Measurements from ENCODE around the gene FBXL13.
A peak's percentile ranks its signal among the peaks of the same experiment; 100 is the strongest.

Gene FBXL13

GRCh38 chr7:103074519-103075336, at the start of gene FBXL13, which contains the start of gene ARMC10:
FBXL13 (minus strand) TSS chr7:103074796.
ARMC10 (plus strand) TSS chr7:103075140; CDS start chr7:103075273, 133 bp downstream.
- DNase-seq: peak; percentile 81
- in situ Hi-C loops (cut with HindIII; ENCODE audit: low pct_ligation_motif_present, low sequenced_read_pairs): no loop called here
- Histone ChIP-seq H3K36me3 (replicated peaks) (no peaks in the 10 kb centered on the region), H3K27ac (peak within 1 kb of the TSS; percentile 66), H3K27me3 (replicated peaks) (no peaks in the 10 kb centered on the region), H3K4me3 (ENCODE audit: low read depth, low read length) (peak within 1 kb of the TSS; percentile 74)
- TF ChIP-seq, protein P1, sequence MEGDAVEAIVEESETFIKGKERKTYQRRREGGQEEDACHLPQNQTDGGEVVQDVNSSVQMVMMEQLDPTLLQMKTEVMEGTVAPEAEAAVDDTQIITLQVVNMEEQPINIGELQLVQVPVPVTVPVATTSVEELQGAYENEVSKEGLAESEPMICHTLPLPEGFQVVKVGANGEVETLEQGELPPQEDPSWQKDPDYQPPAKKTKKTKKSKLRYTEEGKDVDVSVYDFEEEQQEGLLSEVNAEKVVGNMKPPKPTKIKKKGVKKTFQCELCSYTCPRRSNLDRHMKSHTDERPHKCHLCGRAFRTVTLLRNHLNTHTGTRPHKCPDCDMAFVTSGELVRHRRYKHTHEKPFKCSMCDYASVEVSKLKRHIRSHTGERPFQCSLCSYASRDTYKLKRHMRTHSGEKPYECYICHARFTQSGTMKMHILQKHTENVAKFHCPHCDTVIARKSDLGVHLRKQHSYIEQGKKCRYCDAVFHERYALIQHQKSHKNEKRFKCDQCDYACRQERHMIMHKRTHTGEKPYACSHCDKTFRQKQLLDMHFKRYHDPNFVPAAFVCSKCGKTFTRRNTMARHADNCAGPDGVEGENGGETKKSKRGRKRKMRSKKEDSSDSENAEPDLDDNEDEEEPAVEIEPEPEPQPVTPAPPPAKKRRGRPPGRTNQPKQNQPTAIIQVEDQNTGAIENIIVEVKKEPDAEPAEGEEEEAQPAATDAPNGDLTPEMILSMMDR (IDR thresholded peaks at IDR 0.05; ENCODE audit: low read depth, low read length, missing control alignments): no peak

DNA sequence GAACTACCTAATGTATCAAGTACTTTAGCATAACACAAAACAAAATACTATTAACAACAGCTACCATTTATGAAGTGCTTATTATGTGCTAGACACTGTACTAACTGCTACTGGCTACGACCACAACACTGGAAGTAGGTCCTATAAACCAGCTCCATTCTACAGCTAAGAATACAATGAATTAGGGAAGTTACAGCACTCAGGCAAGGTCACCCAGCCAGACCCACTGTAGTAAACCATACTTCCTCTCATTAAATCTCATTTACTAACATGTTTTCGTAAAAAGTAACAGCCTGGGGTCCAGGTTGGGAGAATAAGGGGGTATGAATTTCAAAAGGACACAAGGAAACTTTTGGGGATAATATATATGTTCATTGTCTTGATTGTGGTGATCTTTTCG, 48.9 kb upstream of the FBXL13 start:
- in situ Hi-C loops (cut with HindIII; ENCODE audit: low pct_ligation_motif_present, low sequenced_read_pairs): no loop called here
- H3K4me3 ChIP-seq (ENCODE audit: low read depth, low read length): no peak overlapping the region
- no peaks in the 10 kb centered on the region for H3K36me3 ChIP-seq (replicated peaks)
- H3K27ac ChIP-seq: no peak overlapping the region
- H3K27me3 ChIP-seq (replicated peaks): no peaks in the 10 kb centered on the region
- TF ChIP-seq, protein P1 (IDR thresholded peaks at IDR 0.05; ENCODE audit: low read depth, low read length, missing control alignments): no peak
- DNase-seq: no peak

DNA sequence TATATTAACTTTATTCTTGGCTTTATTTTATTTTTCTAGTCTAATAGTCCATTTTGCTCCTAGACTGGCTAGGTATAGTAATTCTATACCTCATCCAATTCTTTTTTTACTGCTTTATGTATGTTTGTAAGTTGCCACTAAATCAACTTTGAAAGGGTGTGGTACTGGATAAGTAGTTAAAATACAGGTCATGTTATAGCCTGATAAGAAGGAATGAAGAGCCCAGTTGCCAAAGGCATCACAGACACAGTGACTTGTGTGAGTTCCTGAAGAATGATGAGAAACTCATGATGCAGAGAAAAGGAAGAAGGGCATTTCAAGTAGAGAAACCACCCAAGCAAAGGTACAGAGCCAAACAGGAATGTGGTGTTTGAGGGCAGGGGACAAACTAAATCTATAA, 47.0 kb upstream of the FBXL13 start:
- no peak for DNase-seq
- Histone ChIP-seq H3K27ac (no peak overlapping the region), H3K4me3 (ENCODE audit: low read depth, low read length) (no peak overlapping the region), H3K27me3 (replicated peaks) (no peaks in the 10 kb centered on the region), H3K36me3 (replicated peaks) (no peaks in the 10 kb centered on the region)
- TF ChIP-seq, protein P1 (IDR thresholded peaks at IDR 0.05; ENCODE audit: low read depth, low read length, missing control alignments): no peak
- in situ Hi-C loops (cut with HindIII; ENCODE audit: low pct_ligation_motif_present, low sequenced_read_pairs): no loop called here

DNA sequence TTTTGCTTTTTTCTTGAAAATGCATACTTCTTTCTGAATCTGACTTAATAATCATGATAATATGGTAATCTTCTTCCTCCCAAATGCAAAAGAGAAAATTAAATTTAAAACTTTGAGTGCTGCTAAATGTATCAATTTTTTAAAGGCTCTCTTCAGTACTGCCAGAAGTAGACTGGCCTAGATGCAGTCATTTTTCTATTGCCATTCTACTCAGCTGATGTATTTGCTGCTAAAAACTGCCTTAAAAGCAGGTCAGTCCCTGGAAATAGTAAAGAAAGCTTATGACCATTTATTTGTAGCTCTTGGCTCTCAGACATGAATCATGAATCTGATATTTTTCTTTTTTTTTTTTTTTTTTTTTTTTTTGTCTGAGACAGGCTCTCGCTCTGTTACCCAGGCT, 45.8 kb upstream of the FBXL13 start:
- H3K27ac ChIP-seq: no peak overlapping the region
- TF ChIP-seq, protein P1 (IDR thresholded peaks at IDR 0.05; ENCODE audit: low read depth, low read length, missing control alignments): no peak
- in situ Hi-C loops (cut with HindIII; ENCODE audit: low pct_ligation_motif_present, low sequenced_read_pairs): no loop called here
- no peak for DNase-seq
- no peaks in the 10 kb centered on the region for H3K36me3 ChIP-seq (replicated peaks)
- no peak overlapping the region for H3K4me3 ChIP-seq (ENCODE audit: low read depth, low read length)
- H3K27me3 ChIP-seq (replicated peaks): no peaks in the 10 kb centered on the region

DNA sequence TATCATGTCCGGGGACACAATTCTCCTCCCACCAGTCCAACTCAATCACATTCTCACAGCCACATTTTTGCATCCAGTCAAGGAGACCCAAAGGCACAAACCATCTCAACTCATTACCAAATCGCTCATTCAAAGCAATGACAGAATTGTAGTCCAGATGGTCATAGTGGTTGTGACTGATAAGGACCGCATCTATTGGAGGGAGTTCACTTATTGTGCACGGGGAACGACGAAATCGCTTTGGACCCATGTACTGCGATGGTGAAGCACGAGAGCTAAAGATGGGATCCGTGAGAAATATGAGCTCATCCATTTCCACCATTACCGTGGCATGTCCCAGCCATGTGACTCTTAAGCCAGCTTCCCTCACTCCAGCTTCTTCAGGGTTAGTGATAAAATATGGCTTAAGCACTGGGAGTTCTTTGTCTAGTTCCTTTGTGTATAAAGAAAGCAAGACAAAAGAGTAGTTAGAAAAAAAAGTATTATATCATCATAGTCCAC, 45.2 kb upstream of the FBXL13 start:
- in situ Hi-C loops (cut with HindIII; ENCODE audit: low pct_ligation_motif_present, low sequenced_read_pairs): no loop called here
- H3K27me3 ChIP-seq (replicated peaks): no peaks in the 10 kb centered on the region
- no peaks in the 10 kb centered on the region for H3K36me3 ChIP-seq (replicated peaks)
- DNase-seq: no peak
- TF ChIP-seq, protein P1 (IDR thresholded peaks at IDR 0.05; ENCODE audit: low read depth, low read length, missing control alignments): no peak
- no peak overlapping the region for H3K27ac ChIP-seq
- H3K4me3 ChIP-seq (ENCODE audit: low read depth, low read length): no peak overlapping the region

Measured in brain microvascular endothelial cell (primary cell).